OCI-M1 (cell line): ENCODE measurements around the gene CLCN4.
A peak's percentile ranks its signal among the peaks of the same experiment; 100 is the strongest.

Experiments
- DNase-seq: peaks from one replicate; lab custom pipeline; 2025; lab: John Stamatoyannopoulos, UW

The CLCN4 gene

GRCh38 chrX:10244915-10245622 is 88.3 kb downstream of the CLCN4 start:
- DNase-seq = no peak

GRCh38 chrX:10245886-10246285 is 89.1 kb downstream of the CLCN4 start:
- DNase-seq = no peak

GRCh38 chrX:10246297-10246696 is 89.5 kb downstream of the CLCN4 start:
- DNase-seq = no peak

GRCh38 chrX:10246846-10247245 is 90.1 kb downstream of the CLCN4 start:
- DNase-seq = no peak

- DNase-seq = peak; percentile 3
Observed at GRCh38 chrX:10254739-10255138, 98.0 kb downstream of the CLCN4 start.

- no peak for DNase-seq
Observed at GRCh38 chrX:10259716-10260115, 102.9 kb downstream of the CLCN4 start.

- DNase-seq = no peak
Observed at GRCh38 chrX:10265775-10266174, 109.0 kb downstream of the CLCN4 start.

- DNase-seq = no peak
Observed at GRCh38 chrX:10278716-10279115, 121.9 kb downstream of the CLCN4 start.

- DNase-seq = no peak
Observed at GRCh38 chrX:10280071-10280470, 123.3 kb downstream of the CLCN4 start.

- DNase-seq = no peak
Observed at GRCh38 chrX:10282490-10282889, 125.7 kb downstream of the CLCN4 start.

GRCh38 chrX:10286195-10286594 is 129.4 kb downstream of the CLCN4 start:
- DNase-seq = no peak
